Central memory CD8-positive, alpha-beta T cell (primary cell): ENCODE data around the gene PRR12.

ENCODE experiments used
- ATAC-seq: fragments of 150-1000 bp; cut with Tn5 transposase; replicated peaks from 2 replicates; pipeline ENCODE4 v1.10.0; 2022; ENCODE audit warnings: mild to moderate bottlenecking, moderate FRiP score, moderate number of reproducible peaks; ENCODE audit not compliant: poor library complexity, severe bottlenecking; ENCODE audit errors: extremely low read depth
- DNase-seq, 2 donors: peaks; one replicate each; pipeline ENCODE4 v3.0.0; 2021; ENCODE audit warnings: low spot score in 2 of 2
- H3K27ac Mint-ChIP-seq: one replicate; pipeline ENCODE4 v1.8.0; 2022; ENCODE audit warnings: low read depth, mild to moderate bottlenecking, moderate library complexity, mixed read lengths
- H3K27me3 Mint-ChIP-seq: one replicate; pipeline ENCODE4 v1.8.0; 2022; ENCODE audit warnings: mixed read lengths
- H3K36me3 Mint-ChIP-seq: one replicate; pipeline ENCODE4 v1.8.0; 2022; ENCODE audit warnings: mild to moderate bottlenecking, moderate library complexity, mixed read lengths; ENCODE audit not compliant: insufficient read depth
- H3K4me1 Mint-ChIP-seq: one replicate; pipeline ENCODE4 v1.8.0; 2022; ENCODE audit warnings: mixed read lengths
- H3K4me3 Mint-ChIP-seq: one replicate; pipeline ENCODE4 v1.8.0; 2022; ENCODE audit warnings: mild to moderate bottlenecking, moderate library complexity, mixed read lengths
- H3K9me3 Mint-ChIP-seq: one replicate; pipeline ENCODE4 v1.8.0; 2022; ENCODE audit warnings: mixed read lengths

Gene PRR12

GRCh38 chr19:49639401-49640112 lies 48.6 kb downstream of the PRR12 start:
- Mint-ChIP-seq H3K27ac (peak overlapping the region; percentile 96), H3K4me1 (peaks cover 69% of the 10 kb centered on the region), H3K27me3 (no peaks in the 10 kb centered on the region), H3K36me3 (peaks cover 26% of the 10 kb centered on the region), H3K4me3 (peak overlapping the region; percentile 92), H3K9me3 (no peaks in the 10 kb centered on the region)
- ATAC-seq (no peak), DNase-seq (no peak)

- peaks cover 28% of the 10 kb centered on the region for H3K36me3 Mint-ChIP-seq
- peaks cover 69% of the 10 kb centered on the region for H3K4me1 Mint-ChIP-seq
- ATAC-seq, result peak; percentile 73
Measured at GRCh38 chr19:49640113-49640898, 49.3 kb downstream of the PRR12 start, which contains the start of gene RRAS. RRAS (minus strand) TSS chr19:49640143; CDS start chr19:49640098, 45 bp downstream.

GRCh38 chr19:49641688-49642491 lies 50.9 kb downstream of the PRR12 start, which contains the start of gene SCAF1:
SCAF1 (plus strand) TSS chr19:49642209; CDS start chr19:49645027, 2,818 bp downstream.
- H3K9me3 Mint-ChIP-seq, result no peaks in the 10 kb centered on the region
- peak within 1 kb of the TSS; percentile 92 for H3K4me3 Mint-ChIP-seq
- peak within 1 kb of the TSS; percentile 96 for H3K27ac Mint-ChIP-seq
- DNase-seq, result peak; percentile 97 to 100
- peaks cover 71% of the 10 kb centered on the region for H3K4me1 Mint-ChIP-seq
- ATAC-seq, result peak; percentile 58
- no peaks in the 10 kb centered on the region for H3K27me3 Mint-ChIP-seq
- H3K36me3 Mint-ChIP-seq, result peaks cover 30% of the 10 kb centered on the region

More at GRCh38 chr19:49640113-49640898, 49.3 kb downstream of the PRR12 start, which contains the start of gene RRAS:
- Mint-ChIP-seq H3K9me3 (no peaks in the 10 kb centered on the region), H3K4me3 (peak within 1 kb of the TSS; percentile 92), H3K27me3 (no peaks in the 10 kb centered on the region), H3K27ac (peak within 1 kb of the TSS; percentile 96)
- peak; percentile 97 to 99 for DNase-seq

DNA sequence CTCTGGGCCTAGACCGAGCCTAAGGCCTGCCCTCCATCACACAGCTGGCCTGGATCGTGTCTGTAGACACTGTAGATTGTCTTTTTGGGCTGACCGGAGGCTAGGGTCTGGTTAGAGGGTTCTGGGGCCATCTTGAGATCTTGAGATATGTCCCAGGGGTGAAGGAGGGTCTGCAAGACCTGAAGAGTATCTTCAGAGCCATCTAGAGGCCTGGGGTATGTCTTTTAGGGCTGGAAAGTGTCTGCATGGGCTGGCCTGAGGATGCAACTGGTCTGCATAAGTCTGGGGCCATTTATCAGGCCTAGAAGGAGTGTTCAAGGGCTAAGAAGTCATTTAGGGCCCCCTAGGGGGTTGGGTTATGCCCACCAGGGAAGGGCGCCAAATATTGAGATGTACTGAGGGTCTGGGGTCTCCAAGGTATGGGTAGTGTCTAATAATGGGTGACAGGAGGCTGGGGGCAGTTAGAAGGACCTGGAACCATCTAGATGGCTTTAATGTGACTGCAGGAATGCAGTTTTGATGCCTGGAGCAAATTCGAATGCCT lies 51.6 kb downstream of the PRR12 start:
- no peak for DNase-seq

GRCh38 chr19:49643466-49643865 lies 52.5 kb downstream of the PRR12 start:
- ATAC-seq (no peak), DNase-seq (no peak)
- no peaks in the 10 kb centered on the region for H3K27me3 Mint-ChIP-seq
- peaks cover 60% of the 10 kb centered on the region for H3K4me1 Mint-ChIP-seq
- no peak overlapping the region for H3K27ac Mint-ChIP-seq
- no peak overlapping the region for H3K4me3 Mint-ChIP-seq
- H3K9me3 Mint-ChIP-seq, result no peaks in the 10 kb centered on the region
- peaks cover 33% of the 10 kb centered on the region for H3K36me3 Mint-ChIP-seq

More for the DNA sequence above, 51.6 kb downstream of the PRR12 start:
- Mint-ChIP-seq H3K4me3 (peak overlapping the region; percentile 92), H3K36me3 (peaks cover 31% of the 10 kb centered on the region), H3K27me3 (no peaks in the 10 kb centered on the region), H3K4me1 (peaks cover 70% of the 10 kb centered on the region), H3K9me3 (no peaks in the 10 kb centered on the region), H3K27ac (peak overlapping the region; percentile 96)
- no peak for ATAC-seq

DNA sequence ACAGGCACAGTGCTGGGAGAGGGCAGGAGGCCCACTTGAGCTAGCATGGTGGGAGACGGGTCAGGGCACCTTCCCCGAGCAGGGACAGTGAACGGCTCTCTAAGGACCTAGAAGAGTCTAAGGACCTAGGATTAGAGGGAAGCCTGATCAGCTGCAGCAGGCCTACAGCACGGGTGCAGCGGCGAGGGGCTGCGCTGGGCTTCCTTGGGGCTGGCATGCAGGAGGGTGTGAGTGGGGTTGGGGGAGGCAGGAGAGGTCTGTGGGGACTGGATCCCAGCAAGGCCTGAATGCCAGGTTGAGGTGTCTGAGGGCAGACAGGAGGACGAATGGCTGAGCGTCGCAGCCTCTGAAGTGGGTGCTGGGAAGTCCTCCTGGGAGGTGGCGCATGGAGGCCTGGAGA lies 54.6 kb downstream of the PRR12 start:
- DNase-seq (no peak), ATAC-seq (no peak)
- Mint-ChIP-seq H3K27me3 (no peaks in the 10 kb centered on the region), H3K9me3 (no peaks in the 10 kb centered on the region), H3K4me3 (no peak overlapping the region), H3K36me3 (peaks cover 37% of the 10 kb centered on the region), H3K4me1 (peaks cover 44% of the 10 kb centered on the region), H3K27ac (peak overlapping the region; percentile 57)

DNA sequence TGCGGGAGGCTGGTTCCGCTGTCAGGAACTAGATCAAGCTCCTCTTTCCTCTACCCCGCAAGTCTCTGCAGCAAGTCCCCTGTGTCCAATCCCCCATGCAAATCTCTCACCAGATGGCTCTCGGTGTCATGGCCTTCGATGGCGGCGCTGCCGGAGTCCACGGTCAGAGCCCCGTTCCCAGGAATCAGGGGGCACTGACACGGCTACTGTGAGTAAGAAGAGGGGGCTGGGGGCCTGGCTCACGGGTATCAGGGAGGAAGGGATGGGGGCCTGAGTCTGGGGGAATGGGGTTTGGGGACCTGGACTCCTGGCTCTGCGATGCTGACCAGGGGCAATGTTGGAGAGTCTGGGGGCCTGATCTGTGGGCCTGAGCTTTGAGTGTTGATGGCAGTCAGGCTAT lies 55.0 kb downstream of the PRR12 start:
- Mint-ChIP-seq H3K27me3 (no peaks in the 10 kb centered on the region), H3K4me1 (peaks cover 40% of the 10 kb centered on the region), H3K27ac (no peak overlapping the region), H3K4me3 (no peak overlapping the region), H3K36me3 (peaks cover 34% of the 10 kb centered on the region), H3K9me3 (no peaks in the 10 kb centered on the region)
- DNase-seq (no peak), ATAC-seq (no peak)

DNA sequence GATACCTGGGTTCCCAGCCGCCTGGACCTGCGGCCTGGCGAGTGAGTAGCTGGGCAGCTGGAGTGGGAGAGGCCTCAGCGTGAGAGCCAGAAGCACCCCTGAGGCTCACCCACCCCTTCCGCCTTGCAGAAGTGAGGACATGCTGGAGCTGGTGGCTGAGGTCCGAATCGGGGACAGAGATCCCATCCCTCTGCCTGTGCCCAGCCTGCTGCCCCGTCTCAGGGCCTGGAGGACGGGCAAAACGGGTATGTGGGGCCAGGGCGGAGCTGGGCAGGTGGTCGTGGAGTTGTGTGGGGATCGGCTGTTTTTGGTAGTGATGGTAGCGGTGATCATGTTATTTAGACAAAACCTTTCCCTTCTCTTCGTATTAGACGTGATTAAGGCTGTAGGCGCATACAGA lies 55.6 kb downstream of the PRR12 start:
- ATAC-seq, result no peak
- no peaks in the 10 kb centered on the region for H3K27me3 Mint-ChIP-seq

DNA sequence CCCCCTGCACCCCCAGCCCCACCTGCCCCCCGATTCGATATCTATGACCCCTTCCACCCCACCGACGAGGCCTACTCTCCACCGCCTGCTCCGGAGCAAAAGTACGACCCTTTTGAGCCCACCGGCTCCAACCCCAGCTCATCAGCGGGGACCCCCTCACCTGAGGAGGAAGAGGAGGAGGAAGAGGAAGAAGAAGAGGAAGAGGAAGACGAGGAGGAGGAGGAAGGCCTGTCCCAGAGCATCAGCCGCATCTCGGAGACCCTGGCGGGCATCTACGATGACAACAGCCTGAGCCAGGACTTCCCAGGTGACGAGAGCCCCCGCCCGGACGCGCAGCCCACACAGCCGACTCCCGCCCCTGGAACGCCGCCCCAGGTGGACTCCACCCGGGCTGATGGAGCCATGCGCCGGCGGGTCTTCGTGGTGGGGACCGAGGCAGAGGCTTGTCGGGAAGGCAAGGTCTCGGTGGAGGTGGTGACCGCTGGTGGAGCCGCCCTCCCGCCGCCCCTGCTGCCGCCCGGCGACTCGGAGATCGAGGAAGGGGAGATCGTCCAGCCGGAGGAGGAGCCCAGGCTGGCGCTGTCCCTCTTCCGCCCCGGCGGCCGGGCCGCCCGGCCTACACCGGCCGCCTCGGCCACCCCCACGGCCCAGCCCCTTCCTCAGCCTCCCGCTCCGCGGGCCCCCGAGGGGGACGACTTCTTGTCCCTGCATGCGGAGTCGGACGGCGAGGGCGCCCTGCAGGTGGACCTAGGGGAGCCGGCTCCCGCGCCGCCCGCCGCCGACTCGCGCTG lies 60.2 kb downstream of the PRR12 start:
- Mint-ChIP-seq H3K9me3 (no peaks in the 10 kb centered on the region), H3K4me3 (no peak overlapping the region), H3K27ac (no peak overlapping the region), H3K36me3 (peaks cover 27% of the 10 kb centered on the region), H3K27me3 (no peaks in the 10 kb centered on the region), H3K4me1 (no peaks in the 10 kb centered on the region)
- ATAC-seq (no peak), DNase-seq (no peak)

More for the DNA sequence above, 55.6 kb downstream of the PRR12 start:
- Mint-ChIP-seq H3K4me3 (no peak overlapping the region), H3K27ac (no peak overlapping the region), H3K36me3 (peaks cover 31% of the 10 kb centered on the region), H3K4me1 (peaks cover 36% of the 10 kb centered on the region), H3K9me3 (no peaks in the 10 kb centered on the region)
- DNase-seq, result no peak

DNA sequence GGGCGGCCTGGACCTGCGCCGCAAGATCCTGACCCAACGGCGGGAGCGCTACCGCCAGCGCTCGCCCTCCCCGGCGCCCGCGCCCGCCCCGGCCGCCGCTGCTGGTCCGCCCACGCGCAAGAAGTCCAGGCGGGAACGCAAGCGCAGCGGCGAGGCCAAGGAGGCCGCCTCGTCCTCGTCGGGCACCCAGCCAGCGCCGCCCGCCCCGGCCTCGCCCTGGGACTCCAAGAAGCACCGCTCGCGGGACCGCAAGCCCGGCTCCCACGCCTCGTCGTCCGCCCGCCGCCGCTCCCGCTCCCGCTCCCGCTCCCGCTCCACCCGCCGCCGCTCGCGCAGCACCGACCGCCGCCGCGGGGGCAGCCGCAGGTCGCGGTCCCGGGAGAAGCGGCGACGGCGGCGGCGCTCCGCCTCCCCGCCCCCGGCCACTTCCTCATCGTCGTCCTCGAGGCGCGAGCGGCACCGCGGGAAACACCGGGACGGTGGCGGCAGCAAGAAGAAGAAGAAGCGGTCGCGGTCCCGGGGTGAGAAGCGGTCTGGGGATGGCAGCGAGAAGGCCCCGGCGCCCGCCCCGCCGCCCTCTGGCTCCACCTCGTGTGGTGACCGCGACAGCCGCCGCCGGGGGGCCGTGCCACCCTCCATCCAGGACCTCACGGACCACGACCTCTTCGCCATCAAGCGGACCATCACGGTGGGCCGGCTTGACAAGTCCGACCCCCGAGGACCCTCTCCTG lies 61.0 kb downstream of the PRR12 start:
- Mint-ChIP-seq H3K36me3 (peaks cover 25% of the 10 kb centered on the region), H3K9me3 (no peaks in the 10 kb centered on the region), H3K27ac (no peak overlapping the region), H3K4me3 (no peak overlapping the region), H3K4me1 (no peaks in the 10 kb centered on the region), H3K27me3 (no peaks in the 10 kb centered on the region)
- ATAC-seq (no peak), DNase-seq (no peak)
